HEK293 (cell line): ENCODE results near the gene PPDPF.

Source experiments
- CTCF ChIA-PET: fragments of 350-600 bp; formaldehyde crosslinking; extraction: SDS; loops from one replicate; lab custom pipeline; 2021; ENCODE audit warnings: antibody characterized with exemption; lab: Yijun Ruan, JAX
- POLR2A ChIA-PET: fragments of 300-600 bp; formaldehyde crosslinking; extraction: SDS; loops from one replicate; lab custom pipeline; 2020; ENCODE audit warnings: antibody characterized with exemption, inconsistent platforms; lab: Yijun Ruan, JAX
- H3K27ac ChIP-seq: fragments of 200-500 bp; sonication (Bioruptor generic); 2 replicates; pipeline ENCODE4 v1.5.1; 2014; ENCODE audit warnings: low read depth, low read length, control low read depth, inconsistent platforms; ENCODE audit errors: extremely low read depth
- H3K36me3 ChIP-seq, 2 experiments: fragments of 200-500 bp in 1 of 2; sonication (Bioruptor generic) in 1 of 2; 1 replicate in 1 of 2; 2 replicates in 1 of 2; pipeline ENCODE4 v1.5.1; 2014 to 2017; ENCODE audit warnings: inconsistent platforms in 2 of 2, low read length in 2 of 2; ENCODE audit not compliant: control insufficient read depth in 2 of 2, insufficient read depth in 1 of 2
- H3K4me1 ChIP-seq: fragments of 200-500 bp; sonication (Bioruptor generic); 2 replicates; pipeline ENCODE4 v1.5.1; 2014; ENCODE audit warnings: mild to moderate bottlenecking, low read length, inconsistent platforms; ENCODE audit not compliant: control insufficient read depth, insufficient read depth
- H3K4me3 ChIP-seq: 2 replicates; pipeline ENCODE4 v1.5.1; 2011; ENCODE audit warnings: low read depth, mild to moderate bottlenecking, control low read depth, low read length, moderate library complexity
- H3K9me3 ChIP-seq: fragments of 200-500 bp; sonication (Bioruptor generic); 2 replicates; pipeline ENCODE4 v1.5.1; 2014; ENCODE audit warnings: low read depth, low read length, inconsistent platforms; ENCODE audit not compliant: control insufficient read depth, insufficient read depth
- BCL11A ChIP-seq: fragments of 450-650 bp; formaldehyde crosslinking; IDR thresholded peaks from 2 replicates; pipeline ENCODE4 v1.5.1; 2016; ENCODE audit warnings: low read depth, missing biosample characterization, missing genetic modification characterization
- HOXC10 ChIP-seq: sonication (generic); formaldehyde crosslinking; IDR thresholded peaks from 2 replicates; pipeline ENCODE4 v1.8.1; 2023; ENCODE audit warnings: mild to moderate bottlenecking, missing genetic modification reagents
- KLF10 ChIP-seq: fragments of 450-650 bp; IDR thresholded peaks from 2 replicates; pipeline ENCODE4 v1.5.1; 2018; ENCODE audit warnings: missing biosample characterization, mild to moderate bottlenecking, missing genetic modification characterization
- KLF9 ChIP-seq: fragments of 450-650 bp; formaldehyde crosslinking; IDR thresholded peaks from 2 replicates; pipeline ENCODE4 v1.5.1; 2016; ENCODE audit warnings: missing biosample characterization, missing genetic modification characterization, low read depth
- RBAK ChIP-seq: fragments of 450-650 bp; formaldehyde crosslinking; IDR thresholded peaks from 2 replicates; pipeline ENCODE4 v1.5.1; 2016; ENCODE audit warnings: missing biosample characterization, missing genetic modification characterization
- SCRT1 ChIP-seq: fragments of 450-650 bp; formaldehyde crosslinking; IDR thresholded peaks from 2 replicates; pipeline ENCODE4 v1.5.1; 2016; ENCODE audit warnings: missing biosample characterization, missing genetic modification characterization, borderline replicate concordance
- SETDB1 ChIP-seq: IDR thresholded peaks from one replicate; pipeline ENCODE4 v1.6.1; 2017; ENCODE audit warnings: mild to moderate bottlenecking, low read length, moderate library complexity, mixed read lengths; ENCODE audit not compliant: insufficient read length
- ZBTB10 ChIP-seq: fragments of 450-650 bp; formaldehyde crosslinking; IDR thresholded peaks from 2 replicates; pipeline ENCODE4 v1.5.1; 2016; ENCODE audit warnings: missing biosample characterization, missing genetic modification characterization
- ZFP37 ChIP-seq: fragments of 450-650 bp; formaldehyde crosslinking; IDR thresholded peaks from 2 replicates; pipeline ENCODE4 v1.5.1; 2016; ENCODE audit warnings: missing biosample characterization, missing genetic modification characterization
- ZIC2 ChIP-seq: fragments of 450-650 bp; formaldehyde crosslinking; IDR thresholded peaks from 2 replicates; pipeline ENCODE4 v1.5.1; 2016; ENCODE audit warnings: missing biosample characterization, missing genetic modification characterization
- ZNF132 ChIP-seq: fragments of 450-650 bp; formaldehyde crosslinking; IDR thresholded peaks from 2 replicates; pipeline ENCODE4 v1.5.1; 2017; ENCODE audit warnings: missing biosample characterization, missing genetic modification characterization, borderline replicate concordance
- ZNF202 ChIP-seq: fragments of 450-650 bp; formaldehyde crosslinking; IDR thresholded peaks from 2 replicates; pipeline ENCODE4 v1.5.1; 2016; ENCODE audit warnings: missing biosample characterization, missing genetic modification characterization, borderline replicate concordance
- ZNF221 ChIP-seq: fragments of 450-650 bp; formaldehyde crosslinking; IDR thresholded peaks from 2 replicates; pipeline ENCODE4 v1.5.1; 2017; ENCODE audit warnings: missing biosample characterization, missing genetic modification characterization, borderline replicate concordance
- ZNF274 ChIP-seq, 2 experiments: fragments of 200-500 bp in 1 of 2; fragments of 450-650 bp in 1 of 2; sonication (Bioruptor generic) in 1 of 2; formaldehyde crosslinking in 1 of 2; IDR thresholded peaks; 2 replicates each; pipeline versions ENCODE4 v1.5.1 to v1.6.1; 2014 to 2016; ENCODE audit warnings: borderline replicate concordance in 1 of 2, inconsistent platforms in 1 of 2, low read length in 1 of 2, missing biosample characterization in 1 of 2, missing genetic modification characterization in 1 of 2
- ZNF423 ChIP-seq: fragments of 450-650 bp; formaldehyde crosslinking; IDR thresholded peaks from 2 replicates; pipeline ENCODE4 v1.5.1; 2016; ENCODE audit warnings: missing biosample characterization, missing genetic modification characterization
- ZNF426 ChIP-seq: fragments of 450-650 bp; formaldehyde crosslinking; IDR thresholded peaks from 2 replicates; pipeline ENCODE4 v1.5.1; 2017; ENCODE audit warnings: missing biosample characterization, missing genetic modification characterization, mild to moderate bottlenecking, inconsistent platforms, moderate library complexity
- ZNF433 ChIP-seq: fragments of 450-650 bp; formaldehyde crosslinking; IDR thresholded peaks from 2 replicates; pipeline ENCODE4 v1.5.1; 2016; ENCODE audit warnings: missing biosample characterization, missing genetic modification characterization, low read depth
- ZNF473 ChIP-seq: fragments of 450-650 bp; formaldehyde crosslinking; IDR thresholded peaks from 2 replicates; pipeline ENCODE4 v1.5.1; 2017; ENCODE audit warnings: missing biosample characterization, missing genetic modification characterization
- ZNF76 ChIP-seq: fragments of 450-650 bp; formaldehyde crosslinking; IDR thresholded peaks from 2 replicates; pipeline ENCODE4; 2016; ENCODE audit warnings: low read depth, missing biosample characterization, missing genetic modification characterization, borderline replicate concordance
- TF ChIP-seq, protein P1 (sequence below): fragments of 450-650 bp; formaldehyde crosslinking; IDR thresholded peaks from 2 replicates; pipeline ENCODE4 v1.5.1; 2017; ENCODE audit warnings: missing biosample characterization, missing genetic modification characterization

The PPDPF gene

DNA sequence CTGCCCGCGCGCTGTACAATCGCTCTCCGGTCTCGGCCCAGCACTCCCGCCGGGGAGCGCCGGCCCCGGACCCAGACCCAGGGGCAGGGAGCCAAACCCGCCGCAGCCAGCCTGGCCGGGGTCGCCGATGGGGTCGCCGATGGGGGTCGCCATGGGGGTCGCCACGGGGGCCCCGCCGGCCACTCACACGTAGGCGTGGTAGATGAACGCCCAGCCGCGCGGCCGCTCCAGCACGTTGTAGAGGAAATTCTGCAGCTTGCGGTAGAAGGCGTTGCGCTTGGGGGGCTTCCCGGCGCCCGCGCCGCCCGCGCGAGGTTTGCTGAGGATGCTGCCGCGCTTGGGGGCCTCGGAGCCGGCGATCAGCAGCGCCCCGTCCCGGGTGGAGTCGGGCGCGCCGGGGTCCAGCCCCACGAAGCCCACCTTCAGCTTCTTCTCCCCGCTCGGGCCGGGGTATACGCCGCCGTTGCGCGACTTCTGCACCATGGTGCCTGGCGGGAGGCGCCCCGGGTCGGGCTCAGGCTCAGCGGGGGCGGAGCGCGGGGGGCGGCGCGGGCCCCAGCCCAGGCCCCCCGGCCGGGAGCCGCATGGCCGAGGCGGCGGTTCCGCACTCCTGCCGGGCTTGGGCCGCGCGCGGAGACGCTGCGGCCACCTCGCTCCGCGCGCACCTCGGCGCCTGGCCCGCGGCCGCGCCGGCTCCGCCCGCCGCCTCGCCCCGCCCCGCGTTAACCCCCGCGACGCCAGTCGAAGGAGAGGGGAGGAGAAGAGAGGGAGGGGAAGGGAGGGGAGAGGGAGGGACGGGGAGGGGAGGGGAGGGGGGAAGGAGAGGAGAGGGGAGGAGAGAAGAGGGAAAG lies 48.4 kb upstream of the PPDPF start, which contains the start of gene KCNQ2 (continued):
- TF ChIP-seq ZFP37 (tag by site-specific recombination): no peak
- TF ChIP-seq ZNF202 (tag by site-specific recombination): no peak
- TF ChIP-seq ZNF423 (tag by site-specific recombination): no peak
- TF ChIP-seq RBAK (tag by site-specific recombination): no peak
- no peak for TF ChIP-seq SCRT1 (tag by site-specific recombination)
- 0 out of 2 replicates have a peak, but pooled peaks have one; percentile 13 for TF ChIP-seq KLF10 (tag by site-specific recombination)
- no peak for TF ChIP-seq ZNF274 (IDR thresholded peaks at IDR 0.05; ENCODE audit: low read length)
- TF ChIP-seq ZNF274 (tag by site-specific recombination; IDR thresholded peaks at IDR 0.05; ENCODE audit: borderline replicate concordance): no peak
- TF ChIP-seq ZNF221 (tag by site-specific recombination): no peak
- no peak for TF ChIP-seq ZNF433 (tag by site-specific recombination)
- TF ChIP-seq ZNF473 (tag by site-specific recombination): no peak
- no peak for TF ChIP-seq HOXC10 (CRISPR knock-in tag)
- TF ChIP-seq SETDB1: no peak
- no peak for TF ChIP-seq ZNF426 (tag by site-specific recombination)
- TF ChIP-seq, protein P1, sequence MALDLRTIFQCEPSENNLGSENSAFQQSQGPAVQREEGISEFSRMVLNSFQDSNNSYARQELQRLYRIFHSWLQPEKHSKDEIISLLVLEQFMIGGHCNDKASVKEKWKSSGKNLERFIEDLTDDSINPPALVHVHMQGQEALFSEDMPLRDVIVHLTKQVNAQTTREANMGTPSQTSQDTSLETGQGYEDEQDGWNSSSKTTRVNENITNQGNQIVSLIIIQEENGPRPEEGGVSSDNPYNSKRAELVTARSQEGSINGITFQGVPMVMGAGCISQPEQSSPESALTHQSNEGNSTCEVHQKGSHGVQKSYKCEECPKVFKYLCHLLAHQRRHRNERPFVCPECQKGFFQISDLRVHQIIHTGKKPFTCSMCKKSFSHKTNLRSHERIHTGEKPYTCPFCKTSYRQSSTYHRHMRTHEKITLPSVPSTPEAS (tag by site-specific recombination): no peak
- peak; percentile 79 for TF ChIP-seq ZIC2
- TF ChIP-seq ZNF132 (tag by site-specific recombination): no peak
- no peak for TF ChIP-seq ZBTB10 (tag by site-specific recombination)
- TF ChIP-seq KLF9 (tag by site-specific recombination): no peak

GRCh38 chr20:63472862-63473390 lies 47.6 kb upstream of the PPDPF start:
- TF ChIP-seq BCL11A (tag by site-specific recombination): peak; percentile 12; the same call in 1 of the 2 replicates
- no peak for TF ChIP-seq ZNF76
- Histone ChIP-seq H3K36me3 (no peaks in the 10 kb centered on the region), H3K4me1 (peaks cover 3% of the 10 kb centered on the region), H3K27ac (no peak overlapping the region), H3K4me3 (no peak overlapping the region), H3K9me3 (no peaks in the 10 kb centered on the region)
- ChIA-PET POLR2A (no interaction called here), CTCF (no interaction called here)
